COLO829 (cell line): Measurements from ENCODE around the gene RRM2.

Experiments
- DNase-seq: peaks from one replicate; pipeline ENCODE4 v3.0.0; 2012; ENCODE audit warnings: low spot score

RRM2 gene

GRCh38 chr2:10172033-10172871 is 49.7 kb downstream of the RRM2 start:
- no peak for DNase-seq

- DNase-seq: no peak
Measured at GRCh38 chr2:10173258-10174005, 50.9 kb downstream of the RRM2 start.

GRCh38 chr2:10174173-10174572 is 51.6 kb downstream of the RRM2 start:
- DNase-seq: no peak

DNA sequence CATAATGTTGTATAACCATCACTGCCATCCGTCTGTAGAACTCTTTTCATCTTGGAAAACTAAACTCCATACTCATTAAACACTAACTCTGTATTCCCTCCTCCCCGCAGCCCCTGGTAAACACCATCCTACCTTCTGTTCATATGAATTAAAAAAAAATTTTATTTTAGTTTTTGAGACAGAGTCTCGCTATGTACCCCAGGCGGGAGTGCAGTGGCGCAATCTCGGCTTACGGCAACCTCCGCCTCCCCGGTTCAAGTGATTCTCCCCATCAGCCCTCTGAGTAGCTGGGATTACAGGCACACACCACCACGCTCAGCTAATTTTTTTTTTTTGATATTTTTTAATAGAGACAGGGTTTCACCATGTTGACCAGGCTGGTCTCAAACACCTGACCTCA is 52.9 kb downstream of the RRM2 start:
- DNase-seq: no peak

DNA sequence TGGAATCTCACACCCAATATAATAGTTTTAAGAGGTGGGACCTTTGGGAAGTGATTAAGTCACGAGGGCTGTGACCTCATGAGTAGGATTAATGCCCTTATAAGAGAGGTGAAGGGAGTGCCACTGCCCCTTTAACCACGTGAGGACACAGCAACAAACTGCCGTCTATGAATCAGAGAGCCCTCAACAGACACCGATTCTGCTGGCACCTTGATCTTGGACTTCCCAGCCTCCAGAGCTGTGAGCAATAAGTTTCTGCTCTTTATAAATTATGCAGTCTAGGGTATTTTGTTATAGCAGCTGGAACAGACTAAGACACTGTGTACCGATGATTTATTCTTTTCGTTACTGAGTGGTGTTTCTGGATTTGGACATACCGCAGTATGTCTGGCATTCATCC is 56.2 kb downstream of the RRM2 start:
- DNase-seq: no peak

DNA sequence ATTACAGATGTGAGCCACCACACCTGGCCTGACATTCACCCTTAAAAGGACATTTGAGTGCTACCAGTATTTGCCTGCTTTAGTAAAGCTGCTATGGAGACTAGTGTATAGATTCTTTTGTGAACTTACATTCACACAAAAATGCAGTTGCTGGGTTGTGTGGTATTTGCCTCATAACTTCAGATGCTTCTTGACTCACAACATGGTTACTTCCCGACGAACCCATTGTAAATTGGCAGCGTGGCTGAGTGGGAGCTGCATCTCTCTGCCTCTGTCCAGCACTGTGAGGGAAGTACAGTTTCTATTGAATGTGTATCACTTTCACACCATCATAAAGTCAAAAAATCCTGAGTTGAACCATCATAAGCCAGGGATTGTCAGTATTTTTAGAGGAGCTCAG is 56.9 kb downstream of the RRM2 start:
- no peak for DNase-seq

GRCh38 chr2:10180229-10180628 is 57.7 kb downstream of the RRM2 start:
- no peak for DNase-seq
